22Rv1 (cell line): ENCODE results near the gene NR5A1.

ENCODE experiments used
- CTCF ChIP-seq: fragments of 450-650 bp; IDR thresholded peaks from 2 replicates; pipeline ENCODE4 v1.5.1; 2017; ENCODE audit warnings: mild to moderate bottlenecking
- ZFX ChIP-seq: fragments of 450-650 bp; IDR thresholded peaks from 2 replicates; pipeline ENCODE4 v1.6.1; 2017; ENCODE audit warnings: antibody characterized with exemption, borderline replicate concordance

- TF ChIP-seq CTCF (no peak), ZFX (no peak)
Measured at GRCh38 chr9:124462739-124463138, 44.5 kb downstream of the NR5A1 start.
